ENCODE data around the gene CTDSP1. TPM values are rescaled to one million over a fixed set of nuclear protein-coding genes. Genes with fewer than 3 reads are reported as not detected.

CTDSP1 gene
- total RNA-seq, 1 experiment from 2014 or later, result 25.4 TPM

DNA sequence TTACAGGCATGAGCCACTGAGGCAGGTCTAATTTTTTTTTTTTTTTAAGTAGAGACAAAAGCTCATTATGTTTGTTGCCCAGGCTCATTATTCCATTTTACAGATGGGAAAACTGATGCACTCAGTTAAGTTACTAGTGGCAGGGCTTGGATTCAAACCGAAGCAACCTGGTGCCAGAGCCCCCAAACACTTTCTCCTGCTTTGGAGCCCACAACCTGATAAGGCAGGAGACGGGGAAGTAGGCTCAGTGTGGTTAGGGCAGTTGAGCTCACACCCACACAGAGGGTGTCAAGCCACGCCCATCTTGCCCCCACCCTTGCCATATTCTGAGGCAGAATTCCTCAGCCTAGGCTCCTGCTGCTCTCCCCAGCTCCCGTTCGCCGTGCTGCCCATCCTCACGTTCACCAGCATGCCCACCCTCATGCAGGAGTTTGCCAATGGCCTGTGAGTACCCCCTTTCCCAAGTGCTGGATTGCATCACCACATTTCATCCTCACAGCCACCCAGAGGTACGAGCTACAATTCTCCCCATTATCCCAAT is 5.8 kb upstream of the CTDSP1 start (continued):
- TF ChIP-seq, protein P1, sequence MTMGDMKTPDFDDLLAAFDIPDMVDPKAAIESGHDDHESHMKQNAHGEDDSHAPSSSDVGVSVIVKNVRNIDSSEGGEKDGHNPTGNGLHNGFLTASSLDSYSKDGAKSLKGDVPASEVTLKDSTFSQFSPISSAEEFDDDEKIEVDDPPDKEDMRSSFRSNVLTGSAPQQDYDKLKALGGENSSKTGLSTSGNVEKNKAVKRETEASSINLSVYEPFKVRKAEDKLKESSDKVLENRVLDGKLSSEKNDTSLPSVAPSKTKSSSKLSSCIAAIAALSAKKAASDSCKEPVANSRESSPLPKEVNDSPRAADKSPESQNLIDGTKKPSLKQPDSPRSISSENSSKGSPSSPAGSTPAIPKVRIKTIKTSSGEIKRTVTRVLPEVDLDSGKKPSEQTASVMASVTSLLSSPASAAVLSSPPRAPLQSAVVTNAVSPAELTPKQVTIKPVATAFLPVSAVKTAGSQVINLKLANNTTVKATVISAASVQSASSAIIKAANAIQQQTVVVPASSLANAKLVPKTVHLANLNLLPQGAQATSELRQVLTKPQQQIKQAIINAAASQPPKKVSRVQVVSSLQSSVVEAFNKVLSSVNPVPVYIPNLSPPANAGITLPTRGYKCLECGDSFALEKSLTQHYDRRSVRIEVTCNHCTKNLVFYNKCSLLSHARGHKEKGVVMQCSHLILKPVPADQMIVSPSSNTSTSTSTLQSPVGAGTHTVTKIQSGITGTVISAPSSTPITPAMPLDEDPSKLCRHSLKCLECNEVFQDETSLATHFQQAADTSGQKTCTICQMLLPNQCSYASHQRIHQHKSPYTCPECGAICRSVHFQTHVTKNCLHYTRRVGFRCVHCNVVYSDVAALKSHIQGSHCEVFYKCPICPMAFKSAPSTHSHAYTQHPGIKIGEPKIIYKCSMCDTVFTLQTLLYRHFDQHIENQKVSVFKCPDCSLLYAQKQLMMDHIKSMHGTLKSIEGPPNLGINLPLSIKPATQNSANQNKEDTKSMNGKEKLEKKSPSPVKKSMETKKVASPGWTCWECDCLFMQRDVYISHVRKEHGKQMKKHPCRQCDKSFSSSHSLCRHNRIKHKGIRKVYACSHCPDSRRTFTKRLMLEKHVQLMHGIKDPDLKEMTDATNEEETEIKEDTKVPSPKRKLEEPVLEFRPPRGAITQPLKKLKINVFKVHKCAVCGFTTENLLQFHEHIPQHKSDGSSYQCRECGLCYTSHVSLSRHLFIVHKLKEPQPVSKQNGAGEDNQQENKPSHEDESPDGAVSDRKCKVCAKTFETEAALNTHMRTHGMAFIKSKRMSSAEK (CRISPR knock-in tag; IDR thresholded peaks at IDR 0.05; ENCODE audit: borderline replicate concordance), result no peak

DNA sequence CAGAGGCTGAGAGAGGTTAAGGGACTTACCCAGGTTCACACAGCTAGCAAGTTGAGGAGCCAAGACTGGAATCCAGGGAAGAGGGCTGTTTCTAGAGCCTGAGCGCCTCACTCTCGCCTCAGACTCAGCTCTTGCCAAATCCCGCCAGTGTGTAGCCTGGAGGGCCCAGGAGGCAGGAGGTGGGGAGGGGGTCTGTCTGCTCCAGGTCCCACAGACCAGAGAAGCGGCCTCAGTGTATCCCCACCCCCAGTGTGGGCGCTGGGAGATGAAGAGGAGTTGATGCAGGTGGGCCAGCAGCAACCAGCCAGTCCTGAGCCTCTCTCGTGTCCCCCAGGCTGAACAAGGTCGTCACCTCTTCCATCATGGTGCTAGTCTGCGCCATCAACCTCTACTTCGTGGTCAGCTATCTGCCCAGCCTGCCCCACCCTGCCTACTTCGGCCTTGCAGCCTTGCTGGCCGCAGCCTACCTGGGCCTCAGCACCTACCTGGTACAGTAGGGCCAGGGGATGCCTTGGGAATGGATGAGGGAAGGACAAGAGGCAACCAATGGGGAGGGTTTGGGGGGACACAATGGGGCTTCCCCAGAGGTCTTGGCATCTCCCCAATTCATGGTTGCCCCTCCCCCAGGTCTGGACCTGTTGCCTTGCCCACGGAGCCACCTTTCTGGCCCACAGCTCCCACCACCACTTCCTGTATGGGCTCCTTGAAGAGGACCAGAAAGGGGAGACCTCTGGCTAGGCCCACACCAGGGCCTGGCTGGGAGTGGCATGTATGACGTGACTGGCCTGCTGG is 5.2 kb upstream of the CTDSP1 start:
- POLR2A ChIA-PET, result interaction anchor here (0.5 kb wide), 1 partner anchor 31 kb away, joined by 3 read pairs; no protein-coding TSS in a partner anchor
- H3K27ac Mint-ChIP-seq, result no peak overlapping the region
- no peak for TF ChIP-seq JUN (CRISPR knock-in tag; IDR thresholded peaks at IDR 0.05)
- no peak for TF ChIP-seq NR1H2 (CRISPR knock-in tag; IDR thresholded peaks at IDR 0.05)
- TF ChIP-seq ZNF317 (CRISPR knock-in tag; IDR thresholded peaks at IDR 0.05; ENCODE audit: borderline replicate concordance, low read depth), result no peak
- TF ChIP-seq, protein P2, sequence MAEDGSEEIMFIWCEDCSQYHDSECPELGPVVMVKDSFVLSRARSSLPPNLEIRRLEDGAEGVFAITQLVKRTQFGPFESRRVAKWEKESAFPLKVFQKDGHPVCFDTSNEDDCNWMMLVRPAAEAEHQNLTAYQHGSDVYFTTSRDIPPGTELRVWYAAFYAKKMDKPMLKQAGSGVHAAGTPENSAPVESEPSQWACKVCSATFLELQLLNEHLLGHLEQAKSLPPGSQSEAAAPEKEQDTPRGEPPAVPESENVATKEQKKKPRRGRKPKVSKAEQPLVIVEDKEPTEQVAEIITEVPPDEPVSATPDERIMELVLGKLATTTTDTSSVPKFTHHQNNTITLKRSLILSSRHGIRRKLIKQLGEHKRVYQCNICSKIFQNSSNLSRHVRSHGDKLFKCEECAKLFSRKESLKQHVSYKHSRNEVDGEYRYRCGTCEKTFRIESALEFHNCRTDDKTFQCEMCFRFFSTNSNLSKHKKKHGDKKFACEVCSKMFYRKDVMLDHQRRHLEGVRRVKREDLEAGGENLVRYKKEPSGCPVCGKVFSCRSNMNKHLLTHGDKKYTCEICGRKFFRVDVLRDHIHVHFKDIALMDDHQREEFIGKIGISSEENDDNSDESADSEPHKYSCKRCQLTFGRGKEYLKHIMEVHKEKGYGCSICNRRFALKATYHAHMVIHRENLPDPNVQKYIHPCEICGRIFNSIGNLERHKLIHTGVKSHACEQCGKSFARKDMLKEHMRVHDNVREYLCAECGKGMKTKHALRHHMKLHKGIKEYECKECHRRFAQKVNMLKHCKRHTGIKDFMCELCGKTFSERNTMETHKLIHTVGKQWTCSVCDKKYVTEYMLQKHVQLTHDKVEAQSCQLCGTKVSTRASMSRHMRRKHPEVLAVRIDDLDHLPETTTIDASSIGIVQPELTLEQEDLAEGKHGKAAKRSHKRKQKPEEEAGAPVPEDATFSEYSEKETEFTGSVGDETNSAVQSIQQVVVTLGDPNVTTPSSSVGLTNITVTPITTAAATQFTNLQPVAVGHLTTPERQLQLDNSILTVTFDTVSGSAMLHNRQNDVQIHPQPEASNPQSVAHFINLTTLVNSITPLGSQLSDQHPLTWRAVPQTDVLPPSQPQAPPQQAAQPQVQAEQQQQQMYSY (CRISPR knock-in tag; IDR thresholded peaks at IDR 0.05), result no peak
- TF ChIP-seq, protein P3, sequence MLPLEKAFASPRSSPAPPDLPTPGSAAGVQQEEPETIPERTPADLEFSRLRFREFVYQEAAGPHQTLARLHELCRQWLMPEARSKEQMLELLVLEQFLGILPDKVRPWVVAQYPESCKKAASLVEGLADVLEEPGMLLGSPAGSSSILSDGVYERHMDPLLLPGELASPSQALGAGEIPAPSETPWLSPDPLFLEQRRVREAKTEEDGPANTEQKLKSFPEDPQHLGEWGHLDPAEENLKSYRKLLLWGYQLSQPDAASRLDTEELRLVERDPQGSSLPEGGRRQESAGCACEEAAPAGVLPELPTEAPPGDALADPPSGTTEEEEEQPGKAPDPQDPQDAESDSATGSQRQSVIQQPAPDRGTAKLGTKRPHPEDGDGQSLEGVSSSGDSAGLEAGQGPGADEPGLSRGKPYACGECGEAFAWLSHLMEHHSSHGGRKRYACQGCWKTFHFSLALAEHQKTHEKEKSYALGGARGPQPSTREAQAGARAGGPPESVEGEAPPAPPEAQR (CRISPR knock-in tag; IDR thresholded peaks at IDR 0.05), result no peak
- no peak for TF ChIP-seq SP1 (CRISPR knock-in tag; conservative IDR thresholded peaks at IDR 0.05)
- TF ChIP-seq PRRX2 (CRISPR knock-in tag; IDR thresholded peaks at IDR 0.05), result no peak
- no peak for TF ChIP-seq TCF7 (CRISPR knock-in tag; IDR thresholded peaks at IDR 0.05; ENCODE audit: low read depth)
- TF ChIP-seq ZNF263 (CRISPR knock-in tag; IDR thresholded peaks at IDR 0.05; ENCODE audit: low read depth), result no peak
- TF ChIP-seq NR2C2 (CRISPR knock-in tag; IDR thresholded peaks at IDR 0.05), result no peak
- TF ChIP-seq, protein P4, sequence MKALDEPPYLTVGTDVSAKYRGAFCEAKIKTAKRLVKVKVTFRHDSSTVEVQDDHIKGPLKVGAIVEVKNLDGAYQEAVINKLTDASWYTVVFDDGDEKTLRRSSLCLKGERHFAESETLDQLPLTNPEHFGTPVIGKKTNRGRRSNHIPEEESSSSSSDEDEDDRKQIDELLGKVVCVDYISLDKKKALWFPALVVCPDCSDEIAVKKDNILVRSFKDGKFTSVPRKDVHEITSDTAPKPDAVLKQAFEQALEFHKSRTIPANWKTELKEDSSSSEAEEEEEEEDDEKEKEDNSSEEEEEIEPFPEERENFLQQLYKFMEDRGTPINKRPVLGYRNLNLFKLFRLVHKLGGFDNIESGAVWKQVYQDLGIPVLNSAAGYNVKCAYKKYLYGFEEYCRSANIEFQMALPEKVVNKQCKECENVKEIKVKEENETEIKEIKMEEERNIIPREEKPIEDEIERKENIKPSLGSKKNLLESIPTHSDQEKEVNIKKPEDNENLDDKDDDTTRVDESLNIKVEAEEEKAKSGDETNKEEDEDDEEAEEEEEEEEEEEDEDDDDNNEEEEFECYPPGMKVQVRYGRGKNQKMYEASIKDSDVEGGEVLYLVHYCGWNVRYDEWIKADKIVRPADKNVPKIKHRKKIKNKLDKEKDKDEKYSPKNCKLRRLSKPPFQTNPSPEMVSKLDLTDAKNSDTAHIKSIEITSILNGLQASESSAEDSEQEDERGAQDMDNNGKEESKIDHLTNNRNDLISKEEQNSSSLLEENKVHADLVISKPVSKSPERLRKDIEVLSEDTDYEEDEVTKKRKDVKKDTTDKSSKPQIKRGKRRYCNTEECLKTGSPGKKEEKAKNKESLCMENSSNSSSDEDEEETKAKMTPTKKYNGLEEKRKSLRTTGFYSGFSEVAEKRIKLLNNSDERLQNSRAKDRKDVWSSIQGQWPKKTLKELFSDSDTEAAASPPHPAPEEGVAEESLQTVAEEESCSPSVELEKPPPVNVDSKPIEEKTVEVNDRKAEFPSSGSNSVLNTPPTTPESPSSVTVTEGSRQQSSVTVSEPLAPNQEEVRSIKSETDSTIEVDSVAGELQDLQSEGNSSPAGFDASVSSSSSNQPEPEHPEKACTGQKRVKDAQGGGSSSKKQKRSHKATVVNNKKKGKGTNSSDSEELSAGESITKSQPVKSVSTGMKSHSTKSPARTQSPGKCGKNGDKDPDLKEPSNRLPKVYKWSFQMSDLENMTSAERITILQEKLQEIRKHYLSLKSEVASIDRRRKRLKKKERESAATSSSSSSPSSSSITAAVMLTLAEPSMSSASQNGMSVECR (CRISPR knock-in tag; IDR thresholded peaks at IDR 0.05; ENCODE audit: borderline replicate concordance), result no peak
- no peak for TF ChIP-seq ZNF121 (CRISPR knock-in tag; IDR thresholded peaks at IDR 0.05)
- TF ChIP-seq, protein P5, sequence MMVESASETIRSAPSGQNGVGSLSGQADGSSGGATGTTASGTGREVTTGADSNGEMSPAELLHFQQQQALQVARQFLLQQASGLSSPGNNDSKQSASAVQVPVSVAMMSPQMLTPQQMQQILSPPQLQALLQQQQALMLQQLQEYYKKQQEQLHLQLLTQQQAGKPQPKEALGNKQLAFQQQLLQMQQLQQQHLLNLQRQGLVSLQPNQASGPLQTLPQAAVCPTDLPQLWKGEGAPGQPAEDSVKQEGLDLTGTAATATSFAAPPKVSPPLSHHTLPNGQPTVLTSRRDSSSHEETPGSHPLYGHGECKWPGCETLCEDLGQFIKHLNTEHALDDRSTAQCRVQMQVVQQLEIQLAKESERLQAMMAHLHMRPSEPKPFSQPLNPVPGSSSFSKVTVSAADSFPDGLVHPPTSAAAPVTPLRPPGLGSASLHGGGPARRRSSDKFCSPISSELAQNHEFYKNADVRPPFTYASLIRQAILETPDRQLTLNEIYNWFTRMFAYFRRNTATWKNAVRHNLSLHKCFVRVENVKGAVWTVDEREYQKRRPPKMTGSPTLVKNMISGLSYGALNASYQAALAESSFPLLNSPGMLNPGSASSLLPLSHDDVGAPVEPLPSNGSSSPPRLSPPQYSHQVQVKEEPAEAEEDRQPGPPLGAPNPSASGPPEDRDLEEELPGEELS (CRISPR knock-in tag; IDR thresholded peaks at IDR 0.05), result no peak
- TF ChIP-seq CREM (CRISPR knock-in tag; IDR thresholded peaks at IDR 0.05), result no peak
- TF ChIP-seq, protein P6, sequence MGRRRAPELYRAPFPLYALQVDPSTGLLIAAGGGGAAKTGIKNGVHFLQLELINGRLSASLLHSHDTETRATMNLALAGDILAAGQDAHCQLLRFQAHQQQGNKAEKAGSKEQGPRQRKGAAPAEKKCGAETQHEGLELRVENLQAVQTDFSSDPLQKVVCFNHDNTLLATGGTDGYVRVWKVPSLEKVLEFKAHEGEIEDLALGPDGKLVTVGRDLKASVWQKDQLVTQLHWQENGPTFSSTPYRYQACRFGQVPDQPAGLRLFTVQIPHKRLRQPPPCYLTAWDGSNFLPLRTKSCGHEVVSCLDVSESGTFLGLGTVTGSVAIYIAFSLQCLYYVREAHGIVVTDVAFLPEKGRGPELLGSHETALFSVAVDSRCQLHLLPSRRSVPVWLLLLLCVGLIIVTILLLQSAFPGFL (CRISPR knock-in tag; IDR thresholded peaks at IDR 0.05; ENCODE audit: borderline replicate concordance), result no peak
- TF ChIP-seq ZNF138 (CRISPR knock-in tag; conservative IDR thresholded peaks at IDR 0.05), result no peak

More for the DNA sequence above, 5.2 kb upstream of the CTDSP1 start:
- no peak for DNase-seq (ENCODE audit: low spot score)
- ATAC-seq, result no peak
- H3K4me1 Mint-ChIP-seq, result peaks cover 29% of the 10 kb centered on the region
- CTCF ChIA-PET, result interaction anchor here (0.8 to 5.1 kb wide), 11 partner anchors 12 to 123 kb away, joined by 3 to 52 read pairs (median 4); partner anchors contain the start of genes AAMP, CATIP and PNKD
- H3K9me3 Mint-ChIP-seq, result no peaks in the 10 kb centered on the region
- H3K36me3 Mint-ChIP-seq, result no peaks in the 10 kb centered on the region
- H3K4me3 Mint-ChIP-seq, result peak overlapping the region; percentile 55
- peaks cover 41% of the 10 kb centered on the region for H3K27me3 Mint-ChIP-seq (ENCODE audit: low read depth)

Data from WTC11 (cell line).